Testis (tissue), 3 donors: Measurements from ENCODE around the gene ARMC10. TPM values are rescaled to one million over a fixed set of nuclear protein-coding genes. Genes with fewer than 3 reads are reported as not detected.

Source experiments
- DNase-seq: peaks from one replicate; pipeline ENCODE4 v3.0.0-alpha.2; 2019
- H3K27ac ChIP-seq, 2 donors: fragments of 200-600 bp; sonication (generic); one replicate each; pipeline ENCODE4 v1.5.1; 2019
- H3K27me3 ChIP-seq: fragments of 200-600 bp; sonication (generic); one replicate; pipeline ENCODE4 v1.5.1; 2019
- H3K36me3 ChIP-seq: fragments of 200-600 bp; sonication (generic); one replicate; pipeline ENCODE4 v1.5.1; 2017; ENCODE audit warnings: low read depth; ENCODE audit errors: missing control alignments
- H3K4me1 ChIP-seq: fragments of 200-600 bp; sonication (generic); one replicate; pipeline ENCODE4 v1.5.1; 2019
- H3K4me3 ChIP-seq, 2 donors: fragments of 200-600 bp; sonication (generic); one replicate each; pipeline ENCODE4 v1.5.1; 2017 to 2019
- H3K9me3 ChIP-seq: fragments of 200-600 bp; sonication (generic); one replicate; pipeline ENCODE4 v1.5.1; 2017
- POLR2A ChIP-seq: fragments of 450-650 bp; IDR thresholded peaks from one replicate; pipeline ENCODE4 v1.6.1; 2017; ENCODE audit warnings: antibody characterized with exemption, mild to moderate bottlenecking, moderate library complexity
- WGBS, 2 donors: methylation state at CpG; one replicate each; pipeline ENCODE4 v1.1.5; 2018; 5-methylcytosine and 5-hydroxymethylcytosine counted together
- intact Hi-C: fragments of 100-400 bp; cut with DNase I; formaldehyde crosslinking; loops from one replicate; pipeline ENCODE4 v1.15.1; 2023; ENCODE audit warnings: low total_unique reads
- polyA plus RNA-seq: library from polyadenylated mRNA; stranded (reverse); fragments of 350-450 nt; fragmentation: Illumina TruSeq; extraction: RNeasy Lipid Tissue Mini Kit (QIAGEN cat#74804); gene quantifications from one replicate; pipeline ENCODE4 v1.2.3, GENCODE V29; 2014; ENCODE audit warnings: low read depth, low replicate concordance; ENCODE audit not compliant: insufficient read depth
- total RNA-seq, 2 donors: library from RNA; depleted of rRNA; stranded (reverse); fragments of >200 nt; gene quantifications; one replicate each; pipeline ENCODE4 v1.2.3, GENCODE V29; 2016
- TF ChIP-seq, protein P1 (sequence below), 3 experiments: fragments of 450-650 bp in 2 of 3; fragments of 200-600 bp in 1 of 3; sonication (generic) in 1 of 3; IDR thresholded peaks; one replicate each; pipeline ENCODE4 v1.5.1; 2016 to 2019; ENCODE audit warnings: antibody characterized with exemption in 3 of 3, mild to moderate bottlenecking in 2 of 3, moderate library complexity in 1 of 3

ARMC10 gene
- total and polyA plus RNA-seq, 3 donors from 2014 or later = 31.2 to 64.4 (median 61.7) TPM

DNA sequence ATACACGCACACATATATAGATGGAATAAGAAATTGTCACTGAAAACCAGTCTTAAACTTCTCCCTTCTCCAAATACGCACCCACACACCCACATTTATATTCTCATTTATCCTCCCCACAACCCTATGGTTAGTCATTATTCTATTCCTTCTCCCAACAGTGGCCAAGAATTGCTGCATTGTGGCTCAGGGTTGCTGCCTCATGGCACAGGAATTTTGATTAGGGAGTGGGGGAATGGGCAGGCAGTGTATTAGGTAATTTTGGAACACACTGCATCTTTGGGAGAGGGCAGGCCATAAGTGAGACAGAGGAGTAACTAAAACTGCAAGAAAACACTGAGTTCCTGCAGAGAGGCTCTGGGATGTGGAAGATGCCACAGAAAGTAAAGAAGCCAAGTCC lies 38.2 kb downstream of the ARMC10 start:
- Histone ChIP-seq H3K36me3 (no peaks in the 10 kb centered on the region), H3K4me3 (no peak overlapping the region), H3K9me3 (no peaks in the 10 kb centered on the region), H3K4me1 (peaks cover 18% of the 10 kb centered on the region), H3K27ac (no peak overlapping the region), H3K27me3 (no peaks in the 10 kb centered on the region)
- intact Hi-C loops = no loop called here
- WGBS, 2 donors = 90 to 98% methylated on average over 2 of the region's 2 CpGs
- TF ChIP-seq, protein P1, sequence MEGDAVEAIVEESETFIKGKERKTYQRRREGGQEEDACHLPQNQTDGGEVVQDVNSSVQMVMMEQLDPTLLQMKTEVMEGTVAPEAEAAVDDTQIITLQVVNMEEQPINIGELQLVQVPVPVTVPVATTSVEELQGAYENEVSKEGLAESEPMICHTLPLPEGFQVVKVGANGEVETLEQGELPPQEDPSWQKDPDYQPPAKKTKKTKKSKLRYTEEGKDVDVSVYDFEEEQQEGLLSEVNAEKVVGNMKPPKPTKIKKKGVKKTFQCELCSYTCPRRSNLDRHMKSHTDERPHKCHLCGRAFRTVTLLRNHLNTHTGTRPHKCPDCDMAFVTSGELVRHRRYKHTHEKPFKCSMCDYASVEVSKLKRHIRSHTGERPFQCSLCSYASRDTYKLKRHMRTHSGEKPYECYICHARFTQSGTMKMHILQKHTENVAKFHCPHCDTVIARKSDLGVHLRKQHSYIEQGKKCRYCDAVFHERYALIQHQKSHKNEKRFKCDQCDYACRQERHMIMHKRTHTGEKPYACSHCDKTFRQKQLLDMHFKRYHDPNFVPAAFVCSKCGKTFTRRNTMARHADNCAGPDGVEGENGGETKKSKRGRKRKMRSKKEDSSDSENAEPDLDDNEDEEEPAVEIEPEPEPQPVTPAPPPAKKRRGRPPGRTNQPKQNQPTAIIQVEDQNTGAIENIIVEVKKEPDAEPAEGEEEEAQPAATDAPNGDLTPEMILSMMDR (IDR thresholded peaks at IDR 0.05) = no peak
- no peak for TF ChIP-seq POLR2A
- DNase-seq = no peak

DNA sequence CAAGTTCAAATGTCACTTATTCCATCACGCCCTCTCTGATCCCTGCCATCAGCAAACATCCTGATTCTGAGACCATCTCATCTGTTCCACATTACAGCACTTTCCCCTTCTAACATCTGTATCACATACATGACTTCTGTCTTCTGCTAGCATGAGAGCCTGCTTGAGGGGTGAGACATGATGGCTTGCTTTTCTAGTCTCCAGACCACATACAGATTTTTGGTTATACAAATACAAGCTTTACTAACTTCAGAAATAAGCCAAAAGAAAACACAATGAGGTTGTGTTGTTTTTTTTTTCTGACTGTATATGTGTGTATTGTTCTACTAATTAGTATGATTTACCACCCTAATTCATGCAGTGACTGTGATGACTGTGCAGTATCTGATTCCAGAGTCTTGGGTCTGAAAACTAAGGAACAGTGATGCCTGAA lies 39.7 kb downstream of the ARMC10 start:
- H3K9me3 ChIP-seq = no peaks in the 10 kb centered on the region
- no peak for TF ChIP-seq POLR2A
- TF ChIP-seq, protein P1 (IDR thresholded peaks at IDR 0.05) = no peak
- intact Hi-C loops = no loop called here
- H3K4me1 ChIP-seq = peaks cover 18% of the 10 kb centered on the region
- H3K4me3 ChIP-seq = no peak overlapping the region
- no peak for DNase-seq
- H3K27me3 ChIP-seq = no peaks in the 10 kb centered on the region
- H3K36me3 ChIP-seq = no peaks in the 10 kb centered on the region
- peak overlapping the region in 1 of 2 donors; percentile 48 for H3K27ac ChIP-seq
- 79 to 90% methylated on average over 1 of the region's 1 CpG for WGBS, 2 donors

DNA sequence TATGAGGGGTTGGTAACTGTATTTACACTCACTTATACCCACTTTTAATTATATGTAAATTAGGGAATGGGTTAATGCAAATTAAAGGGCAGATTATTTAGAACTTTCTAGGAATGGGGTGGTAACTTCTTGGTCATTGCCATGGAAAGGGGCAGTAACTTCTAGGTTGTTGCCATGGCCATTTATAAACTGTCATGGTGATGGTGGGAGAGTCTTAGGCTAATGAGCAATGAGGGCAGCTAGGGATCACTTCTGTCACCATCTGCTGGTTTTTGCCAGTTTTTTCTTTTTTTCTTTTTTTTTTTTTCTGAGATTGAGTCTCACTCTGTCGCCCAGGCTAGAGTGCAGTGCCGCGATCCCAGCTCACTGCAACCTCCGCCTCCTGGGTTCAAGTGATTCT lies 40.8 kb downstream of the ARMC10 start:
- Histone ChIP-seq H3K4me1 (peaks cover 20% of the 10 kb centered on the region), H3K36me3 (no peaks in the 10 kb centered on the region), H3K4me3 (no peak overlapping the region), H3K9me3 (no peaks in the 10 kb centered on the region), H3K27ac (peak overlapping the region in 1 of 2 donors; percentile 48), H3K27me3 (no peaks in the 10 kb centered on the region)
- intact Hi-C loops = no loop called here
- 87 to 100% methylated on average over 4 of the region's 4 CpGs for WGBS, 2 donors
- no peak for DNase-seq
- TF ChIP-seq POLR2A = no peak
- TF ChIP-seq, protein P1 (IDR thresholded peaks at IDR 0.05) = no peak

DNA sequence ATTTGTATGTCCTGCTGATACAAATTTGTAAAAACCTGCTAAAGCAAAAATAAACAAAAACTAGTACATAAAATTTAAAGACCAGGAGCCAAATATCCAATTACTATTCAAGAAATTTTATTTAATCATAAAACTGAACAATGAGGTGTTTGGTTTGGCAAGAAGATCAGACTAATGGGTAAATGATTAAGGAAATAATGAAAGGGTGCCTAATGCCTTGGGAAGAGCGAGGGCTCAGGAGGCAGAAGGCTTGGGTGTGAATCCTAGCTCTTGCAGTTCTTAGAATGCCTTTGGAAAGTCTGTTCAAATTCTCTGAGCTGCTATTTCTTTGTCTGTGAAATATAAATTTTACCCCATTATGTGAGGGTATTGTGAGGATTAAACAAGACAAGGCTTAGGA lies 41.6 kb downstream of the ARMC10 start:
- Histone ChIP-seq H3K4me3 (no peak overlapping the region), H3K9me3 (no peaks in the 10 kb centered on the region)
- intact Hi-C loops = no loop called here

DNA sequence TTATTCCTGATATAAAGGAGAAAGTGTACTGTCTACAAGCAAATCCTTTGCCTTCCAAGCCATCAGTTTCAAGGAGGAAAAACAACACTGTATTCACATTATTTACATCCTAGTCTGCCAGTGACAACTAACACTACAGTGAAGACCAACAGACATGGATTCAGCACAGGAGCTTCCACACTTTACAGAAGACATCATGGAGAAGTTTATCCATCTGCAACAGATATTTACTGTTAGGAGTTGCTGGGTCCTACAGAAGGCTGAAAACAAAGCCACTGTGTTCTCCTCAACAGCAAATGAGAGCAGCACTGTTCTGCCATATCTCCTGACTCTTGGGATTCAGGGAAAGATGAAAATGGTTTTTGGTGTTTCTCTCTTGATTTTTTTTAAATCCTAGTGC lies 42.1 kb downstream of the ARMC10 start:
- Histone ChIP-seq H3K36me3 (no peaks in the 10 kb centered on the region), H3K27me3 (no peaks in the 10 kb centered on the region), H3K27ac (peak overlapping the region in 1 of 2 donors; percentile 52), H3K9me3 (no peaks in the 10 kb centered on the region), H3K4me3 (no peak overlapping the region), H3K4me1 (peaks cover 27% of the 10 kb centered on the region)
- intact Hi-C loops = no loop called here
- DNase-seq = no peak
- no peak for TF ChIP-seq POLR2A
- TF ChIP-seq, protein P1 (IDR thresholded peaks at IDR 0.05) = no peak

More for the DNA sequence above, 41.6 kb downstream of the ARMC10 start:
- no peak for DNase-seq
- 78 to 83% methylated on average over 1 of the region's 1 CpG for WGBS, 2 donors
- H3K4me1 ChIP-seq = peaks cover 27% of the 10 kb centered on the region
- no peaks in the 10 kb centered on the region for H3K27me3 ChIP-seq
- H3K27ac ChIP-seq = peak overlapping the region in 1 of 2 donors; percentile 52
- no peaks in the 10 kb centered on the region for H3K36me3 ChIP-seq
- TF ChIP-seq POLR2A = no peak
- TF ChIP-seq, protein P1 (IDR thresholded peaks at IDR 0.05) = no peak
